ENCODE results near the gene RALGPS1. TPM values are rescaled to one million over a fixed set of nuclear protein-coding genes. Genes with fewer than 3 reads are reported as not detected.

Gene RALGPS1
- polyA plus RNA-seq, 2 of the 4 experiments (the other 2 are of a cell fraction) = 5.0 to 7.9 TPM

DNA sequence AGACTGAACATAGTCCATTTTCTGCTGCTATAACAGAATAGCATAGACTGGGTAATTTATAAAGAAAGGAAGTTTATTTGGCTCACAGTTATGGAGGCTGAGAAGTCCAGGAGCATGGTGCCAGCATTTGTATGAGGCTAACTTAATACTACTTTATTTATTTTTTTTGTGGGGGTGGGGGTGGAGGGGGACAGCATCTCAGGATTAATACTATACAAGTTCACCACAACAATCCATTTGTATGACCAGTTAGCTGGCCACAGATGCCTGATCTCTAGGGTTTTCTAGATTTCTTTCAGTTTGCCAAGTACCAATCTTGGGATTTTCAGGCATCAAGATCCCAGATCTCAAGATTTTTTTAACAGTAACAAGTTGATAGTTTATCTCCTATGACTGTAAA, 187.6 kb downstream of the RALGPS1 start:
- ATAC-seq = no peak
- Histone ChIP-seq H3K4me2 (no peak overlapping the region), H3K9me3 (no peaks in the 10 kb centered on the region), H3K27ac (no peak overlapping the region), H3K4me1 (no peaks in the 10 kb centered on the region), H3K4me3 (no peak overlapping the region)
- FAIRE-seq = no peak
- ChIA-PET POLR2A (no interaction called here), CTCF (interaction anchor here (2.7 kb wide), 1 partner anchor 16 kb away, joined by 11 read pairs; no protein-coding TSS in a partner anchor)
- DNase-seq (ENCODE audit: low read depth in 1 of 2, low spot score in 1 of 2) = no peak
- no peak for TF ChIP-seq ZSCAN20 (CRISPR knock-in tag; IDR thresholded peaks at IDR 0.05)
- TF ChIP-seq KDM1A (IDR thresholded peaks at IDR 0.05; ENCODE audit: low read depth) = no peak
- TF ChIP-seq HOXB5 (CRISPR knock-in tag; IDR thresholded peaks at IDR 0.05) = no peak
- TF ChIP-seq, protein P1, sequence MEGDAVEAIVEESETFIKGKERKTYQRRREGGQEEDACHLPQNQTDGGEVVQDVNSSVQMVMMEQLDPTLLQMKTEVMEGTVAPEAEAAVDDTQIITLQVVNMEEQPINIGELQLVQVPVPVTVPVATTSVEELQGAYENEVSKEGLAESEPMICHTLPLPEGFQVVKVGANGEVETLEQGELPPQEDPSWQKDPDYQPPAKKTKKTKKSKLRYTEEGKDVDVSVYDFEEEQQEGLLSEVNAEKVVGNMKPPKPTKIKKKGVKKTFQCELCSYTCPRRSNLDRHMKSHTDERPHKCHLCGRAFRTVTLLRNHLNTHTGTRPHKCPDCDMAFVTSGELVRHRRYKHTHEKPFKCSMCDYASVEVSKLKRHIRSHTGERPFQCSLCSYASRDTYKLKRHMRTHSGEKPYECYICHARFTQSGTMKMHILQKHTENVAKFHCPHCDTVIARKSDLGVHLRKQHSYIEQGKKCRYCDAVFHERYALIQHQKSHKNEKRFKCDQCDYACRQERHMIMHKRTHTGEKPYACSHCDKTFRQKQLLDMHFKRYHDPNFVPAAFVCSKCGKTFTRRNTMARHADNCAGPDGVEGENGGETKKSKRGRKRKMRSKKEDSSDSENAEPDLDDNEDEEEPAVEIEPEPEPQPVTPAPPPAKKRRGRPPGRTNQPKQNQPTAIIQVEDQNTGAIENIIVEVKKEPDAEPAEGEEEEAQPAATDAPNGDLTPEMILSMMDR (IDR thresholded peaks at IDR 0.05) = no peak

DNA sequence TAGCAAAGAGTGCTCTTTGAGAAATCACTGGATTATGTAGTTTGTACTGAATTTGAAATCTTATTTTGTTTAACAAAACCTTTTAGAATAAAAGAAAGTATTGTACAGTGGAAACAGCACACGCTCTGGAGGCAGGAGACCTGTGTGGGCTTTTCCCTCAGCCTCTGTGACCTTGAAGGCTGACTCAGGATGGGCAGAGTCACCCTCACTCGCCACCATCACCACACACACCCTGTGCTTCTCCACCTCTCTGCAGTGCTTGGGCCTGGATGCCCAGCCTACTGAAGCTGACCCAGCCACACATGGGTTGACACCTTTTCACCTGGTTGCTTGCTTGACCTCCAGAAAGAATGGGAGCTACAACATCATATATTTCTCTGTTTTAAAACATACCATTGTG, 188.2 kb downstream of the RALGPS1 start:
- WGBS (ENCODE audit: missing lambda C conversion rate) = 87% methylated on average over 2 of the region's 2 CpGs
- FAIRE-seq (no peak), DNase-seq (ENCODE audit: low read depth in 1 of 2, low spot score in 1 of 2) (no peak), ATAC-seq (no peak)
- ChIA-PET CTCF (interaction anchor here (0.9 to 2.7 kb wide), 2 partner anchors 14 to 16 kb away, joined by 4 to 11 read pairs; no protein-coding TSS in a partner anchor), POLR2A (no interaction called here)
- Histone ChIP-seq H3K4me2 (no peak overlapping the region), H3K4me1 (no peaks in the 10 kb centered on the region), H3K27ac (no peak overlapping the region), H3K9me3 (no peaks in the 10 kb centered on the region), H3K4me3 (no peak overlapping the region)
- TF ChIP-seq, protein P2, sequence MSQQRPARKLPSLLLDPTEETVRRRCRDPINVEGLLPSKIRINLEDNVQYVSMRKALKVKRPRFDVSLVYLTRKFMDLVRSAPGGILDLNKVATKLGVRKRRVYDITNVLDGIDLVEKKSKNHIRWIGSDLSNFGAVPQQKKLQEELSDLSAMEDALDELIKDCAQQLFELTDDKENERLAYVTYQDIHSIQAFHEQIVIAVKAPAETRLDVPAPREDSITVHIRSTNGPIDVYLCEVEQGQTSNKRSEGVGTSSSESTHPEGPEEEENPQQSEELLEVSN (IDR thresholded peaks at IDR 0.05; ENCODE audit: borderline replicate concordance, low read depth) = no peak
- TF ChIP-seq CBX2 (IDR thresholded peaks at IDR 0.05; ENCODE audit: borderline replicate concordance, low read depth) = no peak
- TF ChIP-seq RNF2 (IDR thresholded peaks at IDR 0.05; ENCODE audit: borderline replicate concordance, low read depth) = no peak
- no peak for TF ChIP-seq RFX5 (IDR thresholded peaks at IDR 0.05)
- no peak for TF ChIP-seq JUNB (IDR thresholded peaks at IDR 0.05)
- TF ChIP-seq FOXS1 (CRISPR knock-in tag; IDR thresholded peaks at IDR 0.05) = no peak
- TF ChIP-seq MYC (IDR thresholded peaks at IDR 0.05; ENCODE audit: borderline replicate concordance, low read length) = no peak
- no peak for TF ChIP-seq EP300 (IDR thresholded peaks at IDR 0.05)
- TF ChIP-seq CHD2 (IDR thresholded peaks at IDR 0.05; ENCODE audit: low read length, partially characterized antibody) = no peak

DNA sequence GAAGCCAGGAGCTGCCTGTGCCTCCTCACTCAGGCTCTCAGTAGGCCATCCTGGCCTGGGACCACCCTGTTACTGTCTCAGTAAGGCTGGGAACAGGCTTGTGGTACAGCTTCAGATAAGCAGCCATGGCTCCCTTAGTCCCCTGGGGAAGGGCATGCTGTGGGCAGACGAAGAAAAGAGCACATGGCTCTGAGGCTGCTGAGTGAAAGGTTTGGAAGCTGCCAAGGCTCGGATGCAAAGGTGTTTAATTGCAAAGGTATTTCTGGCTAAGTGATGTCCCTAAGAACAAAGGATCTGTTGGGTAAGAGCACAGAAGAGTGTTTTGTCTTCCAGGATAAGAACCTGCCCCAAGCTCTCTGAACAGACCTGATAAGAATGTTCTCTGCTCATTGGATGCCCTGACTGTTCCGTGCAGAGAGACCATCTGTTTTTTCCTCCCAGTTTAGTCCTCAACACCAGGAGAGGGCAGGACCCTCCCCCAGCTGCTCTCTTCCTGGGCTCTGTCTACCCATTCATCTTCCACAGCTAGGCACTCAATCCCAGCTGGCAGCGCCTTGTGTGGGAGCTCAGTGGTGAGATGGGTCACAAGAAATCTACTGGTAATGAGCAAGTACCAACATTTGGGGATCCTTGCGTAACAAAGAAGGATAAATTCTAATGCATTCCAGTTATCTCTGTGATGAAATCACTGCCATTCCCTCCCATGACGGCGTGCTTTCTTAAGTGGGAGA, 190.2 kb downstream of the RALGPS1 start:
- H3K9me3 ChIP-seq = no peaks in the 10 kb centered on the region
- DNase-seq (ENCODE audit: low read depth in 1 of 2, low spot score in 1 of 2) = no peak
- FAIRE-seq = no peak
- no peak overlapping the region for H3K27ac ChIP-seq
- no peaks in the 10 kb centered on the region; the same call in 2 of the 3 replicates for H3K4me1 ChIP-seq
- ChIA-PET POLR2A (no interaction called here), CTCF (interaction anchor here (1.4 to 2.7 kb wide), 2 partner anchors 14 to 164 kb away, joined by 6 to 11 read pairs; no protein-coding TSS in a partner anchor)
- ATAC-seq = no peak
- H3K4me2 ChIP-seq = no peak overlapping the region
- WGBS (ENCODE audit: missing lambda C conversion rate) = 88% methylated on average over 7 of the region's 7 CpGs
- no peak for TF ChIP-seq GATA3 (IDR thresholded peaks at IDR 0.05; ENCODE audit: borderline replicate concordance)
- TF ChIP-seq, protein P3, sequence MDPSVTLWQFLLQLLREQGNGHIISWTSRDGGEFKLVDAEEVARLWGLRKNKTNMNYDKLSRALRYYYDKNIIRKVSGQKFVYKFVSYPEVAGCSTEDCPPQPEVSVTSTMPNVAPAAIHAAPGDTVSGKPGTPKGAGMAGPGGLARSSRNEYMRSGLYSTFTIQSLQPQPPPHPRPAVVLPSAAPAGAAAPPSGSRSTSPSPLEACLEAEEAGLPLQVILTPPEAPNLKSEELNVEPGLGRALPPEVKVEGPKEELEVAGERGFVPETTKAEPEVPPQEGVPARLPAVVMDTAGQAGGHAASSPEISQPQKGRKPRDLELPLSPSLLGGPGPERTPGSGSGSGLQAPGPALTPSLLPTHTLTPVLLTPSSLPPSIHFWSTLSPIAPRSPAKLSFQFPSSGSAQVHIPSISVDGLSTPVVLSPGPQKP (IDR thresholded peaks at IDR 0.05; ENCODE audit: low read depth, low read length) = no peak
- no peak for TF ChIP-seq CHD4 (IDR thresholded peaks at IDR 0.05; ENCODE audit: borderline replicate concordance)
- TF ChIP-seq KDM5A (IDR thresholded peaks at IDR 0.05) = no peak
- no peak for TF ChIP-seq POLR2A (IDR thresholded peaks at IDR 0.05; ENCODE audit: low read length)
- TF ChIP-seq, protein P4, sequence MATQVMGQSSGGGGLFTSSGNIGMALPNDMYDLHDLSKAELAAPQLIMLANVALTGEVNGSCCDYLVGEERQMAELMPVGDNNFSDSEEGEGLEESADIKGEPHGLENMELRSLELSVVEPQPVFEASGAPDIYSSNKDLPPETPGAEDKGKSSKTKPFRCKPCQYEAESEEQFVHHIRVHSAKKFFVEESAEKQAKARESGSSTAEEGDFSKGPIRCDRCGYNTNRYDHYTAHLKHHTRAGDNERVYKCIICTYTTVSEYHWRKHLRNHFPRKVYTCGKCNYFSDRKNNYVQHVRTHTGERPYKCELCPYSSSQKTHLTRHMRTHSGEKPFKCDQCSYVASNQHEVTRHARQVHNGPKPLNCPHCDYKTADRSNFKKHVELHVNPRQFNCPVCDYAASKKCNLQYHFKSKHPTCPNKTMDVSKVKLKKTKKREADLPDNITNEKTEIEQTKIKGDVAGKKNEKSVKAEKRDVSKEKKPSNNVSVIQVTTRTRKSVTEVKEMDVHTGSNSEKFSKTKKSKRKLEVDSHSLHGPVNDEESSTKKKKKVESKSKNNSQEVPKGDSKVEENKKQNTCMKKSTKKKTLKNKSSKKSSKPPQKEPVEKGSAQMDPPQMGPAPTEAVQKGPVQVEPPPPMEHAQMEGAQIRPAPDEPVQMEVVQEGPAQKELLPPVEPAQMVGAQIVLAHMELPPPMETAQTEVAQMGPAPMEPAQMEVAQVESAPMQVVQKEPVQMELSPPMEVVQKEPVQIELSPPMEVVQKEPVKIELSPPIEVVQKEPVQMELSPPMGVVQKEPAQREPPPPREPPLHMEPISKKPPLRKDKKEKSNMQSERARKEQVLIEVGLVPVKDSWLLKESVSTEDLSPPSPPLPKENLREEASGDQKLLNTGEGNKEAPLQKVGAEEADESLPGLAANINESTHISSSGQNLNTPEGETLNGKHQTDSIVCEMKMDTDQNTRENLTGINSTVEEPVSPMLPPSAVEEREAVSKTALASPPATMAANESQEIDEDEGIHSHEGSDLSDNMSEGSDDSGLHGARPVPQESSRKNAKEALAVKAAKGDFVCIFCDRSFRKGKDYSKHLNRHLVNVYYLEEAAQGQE (IDR thresholded peaks at IDR 0.05) = no peak
- TF ChIP-seq HEYL (CRISPR knock-in tag; IDR thresholded peaks at IDR 0.05) = no peak
- no peak for TF ChIP-seq CBX2 (IDR thresholded peaks at IDR 0.05; ENCODE audit: borderline replicate concordance, low read depth)
- TF ChIP-seq, protein P5, sequence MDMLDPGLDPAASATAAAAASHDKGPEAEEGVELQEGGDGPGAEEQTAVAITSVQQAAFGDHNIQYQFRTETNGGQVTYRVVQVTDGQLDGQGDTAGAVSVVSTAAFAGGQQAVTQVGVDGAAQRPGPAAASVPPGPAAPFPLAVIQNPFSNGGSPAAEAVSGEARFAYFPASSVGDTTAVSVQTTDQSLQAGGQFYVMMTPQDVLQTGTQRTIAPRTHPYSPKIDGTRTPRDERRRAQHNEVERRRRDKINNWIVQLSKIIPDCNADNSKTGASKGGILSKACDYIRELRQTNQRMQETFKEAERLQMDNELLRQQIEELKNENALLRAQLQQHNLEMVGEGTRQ (IDR thresholded peaks at IDR 0.05) = no peak
- TF ChIP-seq MAZ (IDR thresholded peaks at IDR 0.05; ENCODE audit: borderline replicate concordance, low read depth, low read length) = no peak
- TF ChIP-seq SREBF2 (IDR thresholded peaks at IDR 0.05) = no peak
- TF ChIP-seq MAFK (IDR thresholded peaks at IDR 0.05; ENCODE audit: partially characterized antibody) = no peak
- TF ChIP-seq JUNB (IDR thresholded peaks at IDR 0.05) = no peak
- H3K4me3 ChIP-seq = no peak overlapping the region

Measured in A549 (cell line).